Fibroblast of the aortic adventitia (primary cell): ENCODE measurements around the gene LILRB4. TPM values are rescaled to one million over a fixed set of nuclear protein-coding genes. Genes with fewer than 3 reads are reported as not detected.
"Not testable (repeated sequence)": the region's sequence is repeated elsewhere in the genome, so short reads cannot be mapped to it uniquely, and the experiment has no call there.

Experiments
- DNase-seq: peaks from one replicate; pipeline ENCODE4 v3.0.0-alpha.2; 2010; ENCODE audit warnings: low read depth
- H3K4me3 ChIP-seq: 2 replicates; pipeline ENCODE4 v1.5.1; 2011; ENCODE audit warnings: low read depth, mild to moderate bottlenecking, control low read depth, low read length, moderate library complexity
- small RNA-seq: library from RNA; depleted of rRNA; stranded (forward); fragments of <200 nt; gene quantifications from one replicate; pipeline ENCODE3, GENCODE V24; 2012
- total RNA-seq: library from RNA; depleted of rRNA; stranded (reverse); fragments of >200 nt; gene quantifications from 2 replicates; pipeline ENCODE4 v1.2.3, GENCODE V29; 2012; ENCODE audit warnings: low replicate concordance
- TF ChIP-seq, protein P1 (sequence below): IDR thresholded peaks from 2 replicates; pipeline ENCODE4 v1.5.1; 2011; ENCODE audit warnings: mild to moderate bottlenecking, low read length, control low read depth, inconsistent platforms; ENCODE audit not compliant: insufficient read depth

LILRB4 gene
- total RNA-seq, 1 donor = not detected

DNA sequence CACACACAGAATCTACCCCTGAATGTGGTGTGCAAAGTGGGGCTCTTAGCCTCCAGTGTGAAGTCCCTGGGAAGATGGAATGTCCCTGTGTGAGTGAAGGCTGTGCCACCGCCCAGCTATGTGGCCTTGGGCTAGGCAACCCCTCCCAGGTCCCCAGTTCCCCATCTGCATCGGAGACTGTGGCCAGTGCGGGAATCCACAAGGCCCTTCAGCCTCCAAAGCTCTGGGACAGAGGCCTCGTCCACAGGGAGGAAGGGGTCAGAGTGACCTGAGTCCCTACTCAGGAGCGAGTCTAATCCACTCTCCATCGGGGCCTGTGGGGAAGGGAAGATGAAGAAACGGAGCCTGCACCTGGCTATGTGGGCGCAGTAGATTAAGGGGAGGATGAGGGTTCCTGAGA is 42.1 kb downstream of the LILRB4 start:
- TF ChIP-seq, protein P1, sequence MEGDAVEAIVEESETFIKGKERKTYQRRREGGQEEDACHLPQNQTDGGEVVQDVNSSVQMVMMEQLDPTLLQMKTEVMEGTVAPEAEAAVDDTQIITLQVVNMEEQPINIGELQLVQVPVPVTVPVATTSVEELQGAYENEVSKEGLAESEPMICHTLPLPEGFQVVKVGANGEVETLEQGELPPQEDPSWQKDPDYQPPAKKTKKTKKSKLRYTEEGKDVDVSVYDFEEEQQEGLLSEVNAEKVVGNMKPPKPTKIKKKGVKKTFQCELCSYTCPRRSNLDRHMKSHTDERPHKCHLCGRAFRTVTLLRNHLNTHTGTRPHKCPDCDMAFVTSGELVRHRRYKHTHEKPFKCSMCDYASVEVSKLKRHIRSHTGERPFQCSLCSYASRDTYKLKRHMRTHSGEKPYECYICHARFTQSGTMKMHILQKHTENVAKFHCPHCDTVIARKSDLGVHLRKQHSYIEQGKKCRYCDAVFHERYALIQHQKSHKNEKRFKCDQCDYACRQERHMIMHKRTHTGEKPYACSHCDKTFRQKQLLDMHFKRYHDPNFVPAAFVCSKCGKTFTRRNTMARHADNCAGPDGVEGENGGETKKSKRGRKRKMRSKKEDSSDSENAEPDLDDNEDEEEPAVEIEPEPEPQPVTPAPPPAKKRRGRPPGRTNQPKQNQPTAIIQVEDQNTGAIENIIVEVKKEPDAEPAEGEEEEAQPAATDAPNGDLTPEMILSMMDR = no peak
- no peak overlapping the region for H3K4me3 ChIP-seq
- DNase-seq = no peak

DNA sequence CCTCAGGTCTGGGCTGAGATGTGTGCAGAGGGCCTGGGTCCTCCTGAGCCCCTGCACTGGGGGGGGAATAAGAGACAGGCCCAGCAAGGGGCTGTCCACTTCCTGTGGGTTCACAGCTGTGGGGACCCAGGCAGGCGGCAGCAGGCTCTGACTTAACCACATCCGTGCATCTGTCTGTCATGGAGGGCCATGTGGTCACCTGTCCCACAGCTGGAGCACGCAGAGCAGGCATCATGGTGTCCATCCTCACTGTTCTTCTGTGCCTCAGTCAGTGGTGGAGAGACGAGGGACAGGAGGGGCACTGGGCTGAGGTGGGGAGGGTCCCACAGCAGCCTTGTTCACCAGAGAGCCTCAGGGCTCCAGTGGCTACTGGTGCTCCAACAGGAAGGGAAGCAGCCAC is 45.2 kb downstream of the LILRB4 start:
- TF ChIP-seq, protein P1 = no peak
- no peak for DNase-seq
- no peak overlapping the region for H3K4me3 ChIP-seq

DNA sequence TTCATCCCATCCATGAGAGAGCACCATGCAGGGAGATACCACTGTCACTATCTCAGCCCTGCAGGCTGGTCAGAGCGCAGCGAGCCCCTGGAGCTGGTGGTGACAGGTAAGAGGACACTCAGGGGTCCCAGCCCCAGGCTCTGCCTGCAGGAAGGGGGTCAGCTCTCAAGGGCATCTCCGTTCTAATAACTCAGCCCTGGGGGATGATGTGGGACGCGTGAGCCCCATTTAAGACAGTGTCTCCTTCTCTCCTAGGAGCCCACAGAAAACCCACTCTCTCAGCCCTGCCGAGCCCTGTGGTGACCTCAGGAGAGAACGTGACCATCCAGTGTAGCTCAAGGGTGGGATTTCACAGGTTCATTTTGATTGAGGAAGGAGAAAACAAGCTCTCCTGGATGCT is 46.0 kb downstream of the LILRB4 start:
- H3K4me3 ChIP-seq = no peak overlapping the region
- TF ChIP-seq, protein P1 = no peak
- no peak for DNase-seq

DNA sequence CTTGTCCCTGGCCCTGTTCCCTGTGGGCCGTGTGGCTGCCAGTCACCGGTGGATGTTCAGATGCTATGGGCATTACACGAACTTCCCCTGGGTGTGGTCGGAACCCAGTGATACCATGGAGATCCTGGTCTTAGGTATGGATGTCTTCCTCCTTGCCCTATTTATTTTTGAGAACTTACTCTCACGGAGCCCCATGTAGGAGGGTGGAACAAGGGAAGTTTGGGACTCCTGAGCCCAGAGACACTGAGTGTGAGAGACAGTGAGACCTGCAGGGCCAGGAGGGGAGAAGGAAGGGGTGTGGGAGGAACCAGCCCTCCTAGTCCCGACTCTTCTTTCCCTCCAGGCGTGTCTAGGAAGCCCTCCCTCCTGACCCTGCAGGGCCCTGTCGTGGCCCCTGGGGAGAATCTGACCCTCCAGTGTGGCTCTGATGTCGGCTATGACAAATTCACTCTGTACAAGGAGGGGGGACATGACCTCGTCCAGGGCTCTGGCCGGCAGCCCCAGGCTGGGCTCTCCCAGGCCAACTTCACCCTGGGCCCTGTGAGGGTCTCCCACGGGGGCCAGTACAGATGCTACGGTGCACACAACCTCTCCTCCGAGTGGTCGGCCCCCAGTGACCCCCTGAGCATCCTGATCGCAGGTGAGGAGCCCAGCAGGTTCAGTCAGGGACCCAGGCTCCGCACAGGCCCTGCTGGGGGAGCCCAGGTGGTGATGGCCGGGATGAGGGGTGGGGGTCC is 46.6 kb downstream of the LILRB4 start:
- no peak overlapping the region for H3K4me3 ChIP-seq
- no peak for DNase-seq
- TF ChIP-seq, protein P1 = no peak

DNA sequence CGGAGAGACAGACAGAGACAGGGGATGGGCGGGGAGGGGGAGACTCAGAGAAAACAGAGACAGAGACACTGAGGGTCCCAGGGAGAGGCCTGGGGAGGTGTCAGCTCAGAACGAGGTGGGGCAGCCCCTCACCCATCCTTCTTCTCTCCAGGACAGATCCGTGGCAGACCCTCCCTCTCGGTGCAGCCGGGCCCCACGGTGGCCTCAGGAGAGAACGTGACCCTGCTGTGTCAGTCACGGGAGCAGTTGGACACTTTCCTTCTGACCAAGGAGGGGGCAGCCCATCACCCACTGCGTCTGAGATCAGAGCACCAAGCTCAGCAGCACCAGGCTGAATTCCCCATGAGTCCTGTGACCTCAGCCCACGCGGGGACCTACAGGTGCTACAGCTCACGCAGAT is 47.2 kb downstream of the LILRB4 start:
- H3K4me3 ChIP-seq, DNase-seq: not testable (repeated sequence)

Small RNAs within 50 kb of the gene (small RNA-seq; reads per million reads assigned to genes)
- gene AC245036.3 = not detected
- not detected for gene AC245128.2
- gene MIR8061 = not detected

Other genes starting within 250 kb of the LILRB4 start
- gene TTYH1, start 247.5 kb upstream of the LILRB4 start, total RNA-seq = not detected in 2 replicates
- 21.7 and 41.7 TPM in 2 replicates for gene LENG8, start 213.8 kb upstream of the LILRB4 start, total RNA-seq
- 3.7 and 4.9 TPM in 2 replicates for gene LENG9, start 199.2 kb upstream of the LILRB4 start, total RNA-seq
- gene CDC42EP5, start 189.7 kb upstream of the LILRB4 start, total RNA-seq = 7.9 and 48.8 TPM in 2 replicates
- not detected in 2 replicates for gene LAIR2, start 160.2 kb upstream of the LILRB4 start, total RNA-seq
- not detected in 2 replicates for gene LILRA2, start 89.2 kb upstream of the LILRB4 start, total RNA-seq
- not detected in 2 replicates for gene LILRA1, start 69.4 kb upstream of the LILRB4 start, total RNA-seq
- gene LILRB1, start 32.5 kb upstream of the LILRB4 start, total RNA-seq = not detected in 2 replicates
- not detected in 2 replicates for gene KIR3DL3, start 61.5 kb downstream of the LILRB4 start, total RNA-seq
- gene KIR2DL3, start 75.5 kb downstream of the LILRB4 start, total RNA-seq = not detected in 2 replicates
- gene KIR2DL1, start 106.8 kb downstream of the LILRB4 start, total RNA-seq = not detected in 2 replicates
- gene KIR2DL4, start 140.6 kb downstream of the LILRB4 start, total RNA-seq = not detected in 2 replicates
- not detected in 2 replicates for gene KIR3DL1, start 153.5 kb downstream of the LILRB4 start, total RNA-seq
- not detected in 2 replicates for gene KIR2DS4, start 169.7 kb downstream of the LILRB4 start, total RNA-seq
- gene KIR3DL2, start 187.5 kb downstream of the LILRB4 start, total RNA-seq = not detected in 2 replicates
- gene FCAR, start 211.2 kb downstream of the LILRB4 start, total RNA-seq = not detected in 2 replicates
- gene NCR1, start 243.2 kb downstream of the LILRB4 start, total RNA-seq = not detected in 2 replicates